ENCODE data around the gene HDAC4.
A peak's percentile ranks its signal among the peaks of the same experiment; 100 is the strongest.

Gene HDAC4

DNA sequence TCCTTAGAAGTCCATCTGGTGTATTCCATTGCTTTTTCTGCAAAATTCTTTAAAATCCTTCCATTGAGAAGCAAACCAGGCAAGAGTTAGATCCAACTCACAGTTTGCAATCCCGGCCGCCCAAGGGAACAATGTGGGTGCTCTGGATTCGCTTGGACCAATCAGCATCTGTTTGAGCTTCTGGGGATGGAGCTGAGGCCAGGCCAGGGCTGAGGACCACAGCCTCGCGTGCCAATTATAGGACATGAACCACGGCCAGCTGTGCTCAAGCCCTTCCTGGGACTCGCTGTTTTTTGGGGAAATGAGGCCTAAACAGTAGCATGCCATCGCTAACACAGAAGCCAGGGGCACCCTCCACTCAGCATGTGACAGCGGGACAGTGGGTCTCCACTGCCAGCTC, 270.8 kb downstream of the HDAC4 start:
- no peak for DNase-seq

DNA sequence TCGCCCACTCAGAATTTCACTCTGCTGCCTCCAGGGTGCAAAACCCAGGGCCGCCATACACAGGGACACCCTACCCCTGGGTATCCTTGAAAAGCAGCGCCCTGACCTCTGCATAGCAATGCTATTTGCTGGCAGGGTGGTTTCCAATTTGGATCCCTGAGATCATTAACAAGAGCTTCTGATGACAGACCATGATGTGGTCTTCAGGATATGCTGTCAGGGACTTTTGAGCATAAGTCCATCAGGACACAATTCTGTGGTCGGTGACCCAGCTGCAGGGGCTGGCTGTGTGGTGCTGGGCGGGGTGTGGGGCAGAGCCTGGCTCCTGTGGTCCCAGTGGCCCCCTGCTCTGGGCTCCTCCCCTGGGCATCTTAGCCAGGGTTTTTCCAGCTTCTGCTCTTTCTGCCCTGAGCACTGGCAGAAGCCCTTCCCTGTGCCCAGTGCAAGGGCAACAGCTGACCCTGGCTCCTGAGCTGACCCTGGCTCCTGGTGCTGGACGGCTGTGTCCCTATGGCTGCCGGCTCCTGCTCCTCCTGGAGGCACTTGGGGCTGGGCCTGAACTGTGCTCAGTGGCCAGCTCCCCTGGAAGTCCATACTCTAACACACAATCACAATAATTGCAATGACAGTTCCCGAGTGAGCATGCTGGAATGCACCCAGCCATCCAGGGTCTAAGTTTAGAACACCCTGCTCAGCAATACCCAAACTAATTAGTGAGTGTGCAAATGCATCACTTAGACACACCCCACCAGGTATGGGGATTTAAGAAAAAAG, 271.5 kb downstream of the HDAC4 start:
- DNase-seq = no peak

DNA sequence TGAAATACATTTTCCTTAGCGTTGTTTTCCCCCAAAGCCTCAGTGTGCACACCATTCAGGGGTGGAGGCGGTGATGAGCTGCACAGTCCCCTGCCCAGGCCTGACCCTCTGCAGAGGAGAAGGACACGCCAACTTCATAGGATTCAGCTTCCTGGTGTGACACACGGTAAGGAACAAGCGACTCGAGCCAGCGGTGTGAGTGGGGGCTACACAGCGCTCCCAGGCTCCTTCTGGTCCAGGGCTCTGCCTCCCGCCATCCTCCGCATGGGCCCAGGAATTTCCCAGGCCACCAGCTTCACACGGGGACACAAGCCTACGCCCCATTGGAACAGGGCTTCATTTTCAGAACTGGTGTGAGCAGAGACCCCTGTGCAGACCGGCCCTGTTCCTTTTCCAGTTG, 272.1 kb downstream of the HDAC4 start:
- DNase-seq = no peak

DNA sequence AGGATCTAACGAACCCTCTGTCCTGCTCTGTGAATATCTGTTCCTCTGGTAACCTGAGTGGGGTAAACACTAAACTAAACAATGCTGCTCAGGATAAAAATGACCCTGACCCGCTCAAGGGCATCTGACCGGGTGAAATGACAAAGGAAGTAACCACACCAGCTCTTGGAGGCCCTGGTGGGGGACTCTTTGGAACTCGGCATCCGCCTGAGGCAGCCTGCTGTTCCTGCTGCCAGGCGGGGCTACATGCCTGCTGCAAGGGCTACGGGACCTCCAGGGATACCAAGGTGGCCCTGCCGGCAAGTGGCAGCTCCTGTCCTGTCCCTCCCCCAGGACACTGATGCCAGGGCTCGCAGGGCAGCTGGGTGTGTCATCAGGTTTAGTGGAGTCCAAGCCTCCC, 273.3 kb downstream of the HDAC4 start:
- no peak for DNase-seq

DNA sequence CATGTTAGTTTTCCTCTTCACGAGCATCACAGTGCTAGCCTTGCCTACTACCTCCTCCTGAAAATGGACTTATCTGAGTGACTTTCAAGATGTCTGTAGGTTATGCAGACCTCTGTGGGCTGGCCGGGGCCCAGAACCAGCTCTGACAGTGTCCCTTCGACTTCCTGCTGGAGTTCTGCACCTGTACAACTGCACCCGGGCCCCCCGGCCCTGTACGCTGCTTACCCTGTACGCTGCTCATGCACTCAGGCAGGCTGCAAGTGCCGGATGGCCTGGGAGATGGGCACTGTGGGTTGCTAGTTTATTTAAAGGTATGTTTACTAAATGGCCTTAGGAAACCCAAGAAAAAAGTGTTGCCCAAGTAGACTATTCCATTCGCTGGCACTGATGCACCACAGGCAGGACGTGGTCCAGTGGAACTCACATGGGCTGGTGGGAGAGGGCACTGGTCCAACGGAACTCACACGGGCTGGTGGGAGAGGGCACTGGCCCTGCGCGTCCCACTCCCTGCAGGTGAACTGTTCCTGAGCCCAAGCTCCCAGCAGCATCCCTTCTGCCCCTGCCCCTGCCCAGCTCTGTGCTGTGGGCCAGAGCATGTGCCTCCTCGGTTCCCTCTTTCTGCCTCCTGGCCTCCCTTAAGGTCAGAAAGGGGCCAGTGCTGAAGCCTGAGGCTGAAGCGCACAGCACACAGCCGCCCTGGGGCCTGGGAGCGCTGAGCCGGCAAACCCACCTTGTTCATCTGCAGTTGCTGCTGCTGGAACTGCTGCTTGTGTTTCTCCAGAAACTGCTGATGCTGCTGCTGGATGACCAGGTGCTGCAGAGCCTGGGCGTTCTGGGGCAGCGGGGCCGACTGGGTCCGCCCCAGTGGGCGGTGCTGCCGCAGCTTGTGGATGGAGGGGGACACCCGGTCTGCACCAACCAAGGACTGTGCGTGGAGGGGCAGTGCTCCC, 274.8 kb downstream of the HDAC4 start:
- no peak for DNase-seq

DNA sequence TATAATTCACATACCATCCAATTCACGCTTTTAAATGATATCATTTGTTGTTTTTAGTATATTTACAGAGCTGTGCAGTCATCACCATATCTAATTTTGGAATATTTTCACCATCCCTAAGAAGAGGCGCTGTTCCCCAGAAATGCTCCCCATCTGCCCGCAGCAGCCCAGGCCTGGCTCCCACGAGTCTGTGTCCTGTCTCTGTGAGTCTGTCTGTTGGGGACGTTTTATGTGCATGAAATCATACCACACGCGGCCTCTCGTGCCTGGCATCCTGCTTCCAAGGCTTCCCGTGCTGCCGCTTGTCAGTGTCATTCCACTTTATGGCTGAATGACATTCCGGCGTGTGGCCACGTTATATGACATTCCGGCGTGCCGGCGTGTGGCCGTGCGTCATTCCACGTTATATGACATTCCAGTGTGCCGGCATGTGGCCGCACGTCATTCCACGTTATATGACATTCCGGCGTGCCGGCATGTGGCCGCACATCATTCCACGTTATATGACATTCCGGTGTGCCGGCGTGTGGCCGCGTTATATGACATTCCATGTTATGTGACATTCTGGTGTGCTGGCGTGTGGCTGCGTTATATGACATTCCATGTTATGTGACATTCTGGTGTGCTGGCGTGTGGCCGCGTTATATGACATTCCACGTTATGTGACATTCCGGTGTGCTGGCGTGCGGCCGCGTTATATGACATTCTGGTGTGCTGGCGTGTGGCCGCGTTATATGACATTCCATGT, 276.5 kb downstream of the HDAC4 start:
- DNase-seq = no peak

DNA sequence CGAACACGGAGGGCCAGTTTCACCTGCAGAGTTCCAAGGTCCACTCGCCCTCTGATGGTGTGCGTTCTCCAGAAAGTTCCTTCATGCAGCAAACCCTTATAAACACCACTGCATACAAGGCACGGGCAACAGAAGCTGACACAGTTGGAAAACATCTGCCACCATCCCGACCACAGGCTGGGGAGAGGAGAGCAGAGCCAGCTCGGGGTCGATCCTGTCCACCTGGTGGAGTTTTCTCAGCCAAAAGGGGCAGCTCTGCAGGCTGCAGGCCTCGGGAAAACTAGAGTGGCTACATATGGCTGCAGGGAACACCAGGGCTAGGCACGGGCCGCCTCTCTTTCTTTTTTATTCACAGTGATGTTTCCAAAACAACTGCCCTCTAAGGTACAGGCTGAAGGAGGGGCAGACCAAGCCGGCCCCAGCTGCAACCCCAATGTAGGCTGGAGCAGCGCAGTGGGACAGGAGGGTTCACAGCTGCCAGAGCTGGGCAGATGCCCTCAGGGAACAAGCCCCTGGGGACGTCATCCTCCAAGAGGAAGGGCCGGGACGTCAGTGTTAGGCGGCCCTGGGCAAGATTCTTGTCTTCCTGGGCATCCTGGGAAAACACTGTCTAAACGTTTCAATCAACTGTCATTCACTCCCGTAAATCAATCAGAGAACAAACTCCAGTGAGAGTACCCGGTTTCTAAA, 278.3 kb downstream of the HDAC4 start:
- no peak for DNase-seq

DNA sequence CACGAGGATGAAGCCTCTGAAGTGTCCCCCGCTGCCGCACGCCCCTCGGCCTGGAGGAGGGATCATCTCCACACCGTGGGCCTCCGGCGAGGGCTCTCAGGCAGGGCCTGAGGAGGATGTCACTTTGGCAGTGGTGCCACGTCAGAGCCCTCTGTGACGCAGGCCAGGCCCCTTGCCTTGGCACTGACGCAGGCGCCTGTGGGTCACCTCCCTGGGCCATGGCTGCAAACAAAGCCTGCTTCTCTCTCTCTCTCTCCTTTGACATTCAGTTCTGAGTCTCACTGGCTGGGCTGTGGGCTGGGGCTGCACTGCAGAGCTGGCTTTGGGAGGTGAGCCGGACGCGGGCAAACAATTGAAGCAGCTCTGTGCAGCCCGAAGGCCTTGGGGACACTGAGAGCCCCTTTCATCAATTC, 279.2 kb downstream of the HDAC4 start:
- no peak for DNase-seq

DNA sequence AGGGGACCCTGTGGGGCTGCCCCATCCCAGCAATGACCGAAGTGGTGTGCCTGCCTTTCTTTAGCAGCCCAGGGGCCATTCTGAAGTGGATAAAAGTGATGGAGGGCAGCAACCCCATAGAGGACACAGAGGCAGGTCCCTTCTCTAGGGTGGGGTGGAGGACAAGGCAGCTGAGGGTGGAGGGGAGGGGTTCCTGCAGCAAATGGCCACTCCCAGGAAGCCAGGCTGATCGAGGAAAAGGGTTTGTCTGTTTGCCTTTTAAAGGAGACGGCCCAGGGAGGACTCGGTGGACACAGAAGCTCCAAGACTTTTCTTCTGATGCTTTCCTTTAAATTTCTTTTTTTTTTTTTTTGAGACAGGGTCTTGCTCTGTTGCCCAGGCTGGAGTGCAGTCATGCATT, 280.2 kb downstream of the HDAC4 start:
- no peak for DNase-seq

DNA sequence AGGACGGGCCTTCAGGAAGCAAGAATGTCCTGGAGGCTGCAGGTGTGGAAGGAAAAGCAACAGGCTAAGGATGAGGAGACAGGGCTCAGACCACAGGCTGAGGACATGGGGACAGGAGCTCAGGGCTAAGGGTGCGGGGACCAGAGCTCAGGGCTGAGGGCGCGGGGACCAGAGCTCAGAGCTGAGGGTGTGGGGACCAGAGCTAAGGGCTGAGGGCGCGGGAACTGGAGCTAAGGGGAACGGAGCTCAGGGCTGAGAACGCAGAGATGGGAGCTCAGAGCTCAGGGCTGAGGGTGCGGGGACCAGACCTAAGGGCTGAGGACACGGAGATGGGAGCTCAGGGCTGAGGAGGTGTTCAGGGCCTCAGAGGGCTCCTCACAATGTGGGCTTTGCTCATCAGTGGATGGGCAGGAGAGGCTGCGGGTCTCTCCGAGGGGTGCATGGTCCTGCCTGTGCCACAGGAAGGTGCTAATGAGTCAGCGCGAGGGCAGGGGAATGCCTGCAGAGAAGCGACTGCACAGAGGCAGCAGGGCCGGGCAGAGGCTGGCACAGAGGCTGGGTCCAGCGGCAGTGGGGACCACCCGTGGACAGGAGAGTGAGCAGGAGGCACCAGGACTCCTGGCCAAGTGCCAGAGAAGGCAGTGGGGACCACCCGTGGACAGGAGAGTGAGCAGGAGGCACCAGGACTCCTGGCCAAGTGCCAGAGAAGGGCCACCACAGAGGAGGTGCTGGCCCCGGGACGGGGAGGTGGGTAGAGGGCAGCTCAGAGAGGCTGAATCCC, 281.3 kb downstream of the HDAC4 start:
- DNase-seq = no peak

DNA sequence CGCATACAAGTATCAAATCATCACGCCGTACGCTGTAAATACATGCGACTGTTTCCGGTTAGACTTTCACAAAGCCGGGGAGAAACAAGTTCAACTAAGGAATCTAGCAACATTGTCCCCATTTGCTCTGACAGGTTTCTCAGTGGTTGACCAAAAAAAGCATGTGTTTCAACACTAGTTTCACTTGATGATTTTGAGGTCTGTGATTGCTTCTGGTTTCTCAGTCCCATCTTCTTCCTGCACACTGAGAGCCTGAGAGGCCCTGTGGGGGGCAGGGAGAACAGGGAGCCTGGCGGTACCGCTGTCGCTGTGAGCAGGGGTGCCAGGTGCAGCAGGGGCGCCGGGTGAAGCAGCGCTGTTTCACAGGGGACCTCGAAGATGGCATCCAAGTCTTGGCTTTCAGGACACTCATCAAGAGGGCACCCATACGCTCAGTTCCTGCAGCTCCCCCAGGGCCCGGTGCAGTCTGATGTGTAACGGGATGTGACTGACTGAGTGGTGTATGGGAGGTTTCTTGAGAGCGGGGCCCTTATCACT, 282.1 kb downstream of the HDAC4 start:
- peak in 1 of 2 donors; percentile 17 for DNase-seq

DNA sequence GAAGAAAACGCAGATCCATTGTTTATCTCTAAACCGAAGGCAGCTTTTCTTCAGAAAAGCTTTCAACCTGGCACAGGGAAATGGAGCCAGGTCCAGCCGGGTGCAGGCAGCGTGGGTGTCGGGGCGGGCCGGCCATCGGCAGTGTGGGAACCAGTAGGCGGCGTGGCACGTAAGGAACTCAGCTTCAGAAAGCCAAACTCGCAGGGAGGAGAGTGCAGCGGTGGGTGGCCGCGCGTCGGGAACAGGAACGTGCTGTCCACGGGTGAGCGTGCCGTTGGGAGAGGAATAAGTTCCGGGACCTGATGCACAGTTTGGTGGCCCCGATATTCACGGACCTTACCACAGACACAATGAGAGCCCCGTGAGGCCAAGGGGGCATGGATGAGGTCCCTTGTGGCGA, 282.6 kb downstream of the HDAC4 start:
- no peak for DNase-seq

DNA sequence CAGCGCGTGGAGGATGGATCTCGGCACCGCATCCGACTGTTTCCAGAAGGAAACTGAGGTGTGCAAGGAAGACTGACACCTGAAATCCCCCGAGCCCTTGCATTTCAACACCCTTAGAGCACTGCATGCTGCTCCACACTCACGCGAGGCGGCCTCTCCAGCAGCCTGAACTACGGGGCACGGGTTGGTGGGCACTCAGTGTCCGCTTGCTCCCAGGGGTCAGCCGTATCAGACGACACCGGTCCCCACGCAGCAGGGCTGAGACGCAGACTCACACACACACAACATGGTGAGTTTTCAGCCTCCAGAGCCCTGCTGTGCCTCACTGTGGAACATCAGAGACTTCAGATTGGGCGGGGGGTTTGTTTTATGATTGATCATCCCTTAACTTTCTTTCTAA, 283.0 kb downstream of the HDAC4 start:
- DNase-seq = no peak

DNA sequence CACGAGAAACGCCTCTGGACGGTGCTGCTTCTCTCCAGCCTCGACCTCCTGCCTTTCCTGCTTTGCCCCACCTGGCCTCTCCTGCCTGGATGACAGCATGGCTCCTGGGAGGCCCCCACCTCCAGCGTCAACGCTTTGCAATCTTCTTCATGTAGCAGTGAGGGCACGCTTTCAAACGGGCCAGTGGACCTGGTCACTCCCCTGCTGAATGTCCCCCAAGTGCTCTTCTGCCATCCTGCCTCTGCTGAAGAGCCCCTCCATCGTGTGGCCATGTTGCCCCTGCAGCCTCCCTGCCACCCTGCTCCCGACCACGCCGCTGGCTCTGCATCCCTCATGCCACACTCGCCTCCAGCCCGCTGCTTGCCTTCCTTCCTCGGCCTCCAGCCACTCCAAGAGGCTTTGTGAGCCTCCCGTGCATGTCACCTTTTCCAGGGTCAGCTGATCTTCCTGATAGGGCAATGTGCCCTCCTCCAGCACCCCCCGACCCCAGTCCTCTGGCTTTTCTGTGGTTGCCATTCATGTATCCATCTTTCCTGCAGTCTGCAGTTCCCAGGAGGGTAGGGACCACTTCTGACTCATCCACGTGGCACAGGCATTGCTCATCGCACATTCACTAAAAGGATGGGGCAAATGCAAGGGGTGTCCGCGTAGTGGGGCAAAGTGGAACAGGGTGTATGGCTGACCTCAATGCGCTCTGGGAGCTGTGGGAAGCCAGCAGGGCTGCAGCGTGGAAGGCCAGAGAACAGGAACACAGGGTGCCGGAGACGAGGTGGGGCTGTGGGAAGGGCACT, 284.2 kb downstream of the HDAC4 start:
- DNase-seq = no peak

DNA sequence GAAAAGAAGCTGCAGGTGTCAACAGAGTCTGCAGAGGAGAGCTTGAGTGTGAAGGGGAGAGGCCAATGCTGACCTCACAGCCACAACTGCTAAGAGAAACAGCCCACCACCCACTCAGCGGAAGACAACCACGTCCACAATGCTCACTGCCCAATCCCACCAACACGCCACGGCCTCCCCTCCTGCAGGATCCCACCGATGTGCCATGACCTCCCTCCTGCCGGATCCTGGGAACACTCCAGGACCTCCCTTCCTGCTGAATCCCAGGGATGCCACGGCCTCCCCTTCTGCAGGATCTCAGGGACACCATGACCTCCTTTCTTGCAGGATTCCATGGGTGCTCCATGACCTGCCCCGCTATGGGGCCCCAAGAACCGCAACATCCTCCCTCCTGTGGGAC, 285.2 kb downstream of the HDAC4 start:
- no peak for DNase-seq

DNA sequence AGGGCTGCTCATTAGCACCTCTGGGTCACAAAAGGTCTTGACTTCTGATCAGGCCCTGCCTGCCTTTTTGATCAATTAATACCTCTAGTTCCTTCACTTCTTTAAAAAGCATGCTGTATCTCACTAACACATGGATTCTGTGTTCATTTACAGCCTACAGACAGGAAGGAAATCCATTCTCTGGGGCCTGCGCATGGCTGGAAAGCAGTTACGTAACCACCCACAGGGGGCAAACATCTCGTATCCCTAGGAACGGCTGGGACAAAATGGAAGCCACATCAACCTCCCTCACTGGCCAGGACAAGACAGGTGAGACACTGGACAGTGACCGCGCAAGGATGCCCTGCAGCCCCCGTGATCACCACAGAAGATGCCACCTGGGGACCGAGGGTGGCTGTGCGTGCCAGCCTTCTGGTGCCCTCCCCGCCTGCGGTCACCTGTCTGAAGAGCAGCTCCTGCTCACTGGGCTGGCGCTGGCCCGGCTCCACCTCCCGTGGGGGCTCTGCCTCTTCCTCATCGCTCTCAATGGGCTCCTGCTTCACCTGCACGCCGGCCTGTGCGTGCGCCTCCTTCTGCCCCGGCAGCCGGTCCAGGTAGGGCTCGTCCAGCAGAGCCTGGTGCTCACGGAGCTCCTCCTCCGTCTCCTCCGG, 286.1 kb downstream of the HDAC4 start:
- no peak for DNase-seq

DNA sequence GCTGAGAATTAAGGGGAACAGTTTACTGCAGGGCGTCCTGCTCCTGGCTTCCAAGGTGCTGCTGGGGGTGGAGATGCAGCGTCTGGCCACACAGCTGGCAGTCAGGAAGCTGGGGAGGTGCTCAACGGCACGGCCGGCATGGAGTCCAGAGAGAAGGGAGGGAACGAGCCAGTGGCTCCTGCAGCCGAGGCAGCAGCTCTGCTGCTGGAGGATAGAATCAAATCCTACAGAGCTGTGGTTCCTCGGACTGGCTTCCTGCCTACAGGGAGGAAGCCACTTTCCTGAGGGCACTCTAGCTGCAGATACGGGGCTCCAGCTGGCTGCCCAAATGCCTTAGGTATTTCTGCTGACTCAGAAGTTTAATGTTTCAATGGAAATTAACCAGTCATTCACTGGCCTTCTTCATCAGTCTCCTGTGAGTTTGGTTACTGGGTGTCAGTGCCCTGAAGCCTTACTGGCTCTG, 286.7 kb downstream of the HDAC4 start:
- DNase-seq = no peak

DNA sequence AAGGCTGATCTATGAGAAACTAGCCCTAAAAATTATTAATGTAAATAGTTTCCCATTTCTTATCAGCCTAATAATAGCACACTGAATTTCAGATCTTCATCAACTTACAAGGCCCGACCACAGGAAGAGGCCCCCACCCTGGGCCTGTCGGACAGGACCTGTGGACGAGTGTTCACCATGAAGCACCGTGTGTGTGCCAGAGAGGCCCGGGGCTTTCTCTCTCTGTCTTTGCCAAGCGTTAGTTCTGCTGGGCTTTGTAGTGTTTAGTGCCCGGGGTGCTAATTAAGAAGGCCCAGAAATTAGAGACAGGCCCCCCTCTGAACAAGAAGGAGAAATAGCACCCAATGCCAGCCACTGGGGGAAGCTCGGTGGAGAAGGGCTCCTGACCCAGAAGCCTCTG, 287.2 kb downstream of the HDAC4 start:
- no peak for DNase-seq

DNA sequence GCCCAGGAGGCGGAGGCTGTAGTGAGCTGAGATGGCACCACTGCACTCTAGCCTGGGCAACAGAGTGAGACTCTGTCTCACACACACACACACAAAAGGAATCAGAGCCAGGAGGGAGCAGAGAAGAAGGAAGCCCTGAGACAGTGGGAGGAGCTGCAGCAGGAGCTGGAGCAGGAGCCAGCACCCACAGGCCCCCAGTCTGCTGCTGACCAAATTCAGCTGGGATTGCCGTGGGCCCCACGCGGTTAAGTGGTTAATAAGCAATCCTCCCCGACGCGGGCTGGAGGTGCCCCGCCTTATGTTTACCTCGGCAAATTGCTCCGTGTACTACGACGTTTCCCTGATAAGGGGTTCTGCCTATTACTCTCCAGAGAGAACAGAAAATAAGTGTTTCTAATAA, 287.6 kb downstream of the HDAC4 start:
- no peak for DNase-seq

DNA sequence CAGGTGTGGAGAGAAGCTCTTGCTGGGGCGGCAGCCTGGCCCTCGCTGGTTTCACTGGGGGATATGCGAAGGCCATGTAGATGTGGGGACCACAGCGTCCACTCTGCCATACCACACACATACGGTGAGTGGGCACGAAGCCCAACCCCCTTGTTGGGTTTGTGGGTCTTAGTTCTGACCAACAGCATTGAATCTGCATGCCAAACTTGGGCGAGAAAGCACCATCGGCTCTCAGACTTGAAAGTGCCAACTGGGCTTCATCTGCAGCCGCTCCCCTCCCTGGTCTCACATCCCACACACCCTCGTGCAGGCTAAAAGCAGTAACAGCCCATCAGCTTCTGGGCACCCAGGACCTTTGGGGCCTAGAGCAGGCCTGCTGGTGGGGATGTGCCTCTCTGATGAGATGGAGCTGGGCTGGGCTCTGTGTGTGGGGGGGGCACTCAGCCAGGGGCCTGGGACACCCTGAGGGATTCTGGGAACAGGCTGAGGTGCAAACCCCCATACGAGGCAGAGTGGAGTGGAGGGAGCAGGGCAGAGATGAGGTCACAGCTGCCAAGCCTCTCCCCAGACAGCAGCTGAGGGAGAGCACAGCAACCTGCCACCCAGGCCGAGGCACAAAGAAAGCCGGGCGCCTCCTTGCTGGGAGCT, 288.6 kb downstream of the HDAC4 start:
- DNase-seq = no peak

Data from stimulated activated CD4-positive, alpha-beta T cell treated with anti-CD3 and anti-CD28 coated beads, Interleukin-2, amount 100 ng/mL, for 24 hours (primary cell).